Ovary (tissue), 3 donors: Measurements from ENCODE around the gene RNF5.

Source experiments
- CTCF ChIP-seq, 3 donors: fragments of 450-650 bp in 2 of 3; fragments of 200-600 bp in 1 of 3; IDR thresholded peaks; one replicate each; pipeline versions ENCODE4 v1.5.1 to v1.8.0; 2016 to 2022; ENCODE audit warnings: antibody characterized with exemption in 3 of 3, mild to moderate bottlenecking in 1 of 3
- POLR2A ChIP-seq: fragments of 450-650 bp; IDR thresholded peaks from one replicate; pipeline ENCODE4 v1.6.1; 2017; ENCODE audit warnings: antibody characterized with exemption, mild to moderate bottlenecking, moderate library complexity
- donor health status: DM: no; HTN: no; CAD: no.

GRCh38 chr6:32203426-32204267 lies 25.4 kb downstream of the RNF5 start:
- TF ChIP-seq POLR2A (no peak), CTCF (IDR thresholded peaks at IDR 0.05) (no peak)
